Psoas muscle (tissue), 8 donors: ENCODE measurements around the gene VCAM1. TPM values are rescaled to one million over a fixed set of nuclear protein-coding genes. Genes with fewer than 3 reads are reported as not detected.
"Not testable (repeated sequence)": the region's sequence is repeated elsewhere in the genome, so short reads cannot be mapped to it uniquely, and the experiment has no call there.

ENCODE experiments used
- ATAC-seq, 4 donors: fragments of 200-7000 bp; cut with Tn5 transposase; one replicate each; pipeline ENCODE4 v1.9.1; 2020; ENCODE audit warnings: moderate library complexity in 3 of 4, mild to moderate bottlenecking in 2 of 4
- DNase-seq, 2 donors: peaks; one replicate each; pipeline ENCODE4 v3.0.0-alpha.2; 2020
- H3K27ac ChIP-seq: fragments of 200-600 bp; one replicate; pipeline ENCODE4 v1.8.0; 2022
- H3K27me3 ChIP-seq, 3 donors: fragments of 200-600 bp in 1 of 3; one replicate each; pipeline versions ENCODE4 v1.6.1 to v1.8.0; 2013 to 2022; ENCODE audit warnings: low read length in 2 of 3, mild to moderate bottlenecking in 2 of 3, moderate library complexity in 1 of 3; ENCODE audit not compliant: insufficient read depth in 3 of 3
- H3K36me3 ChIP-seq, 2 donors: fragments of 200-600 bp in 1 of 2; one replicate each; pipeline versions ENCODE4 v1.6.1 to v1.8.0; 2013 to 2022; ENCODE audit warnings: low read depth in 1 of 2, mild to moderate bottlenecking in 1 of 2, moderate library complexity in 1 of 2; ENCODE audit not compliant: insufficient read depth in 1 of 2
- H3K4me1 ChIP-seq: fragments of 200-600 bp; one replicate; pipeline ENCODE4 v1.8.0; 2022
- H3K4me3 ChIP-seq: fragments of 200-600 bp; one replicate; pipeline ENCODE4 v1.8.0; 2022; ENCODE audit warnings: mild to moderate bottlenecking
- H3K9me3 ChIP-seq: fragments of 200-600 bp; one replicate; pipeline ENCODE4 v1.8.0; 2022
- WGBS, 3 donors: extraction: QIAGEN DNeasy Blood & Tissue Kit; methylation state at CpG; one replicate each; pipeline versions ENCODE4 v1.1.6 to v1.1.7; 2013; 5-methylcytosine and 5-hydroxymethylcytosine counted together
- intact Hi-C, 2 donors: fragments of 100-400 bp; cut with DNase I; formaldehyde crosslinking; loops; one replicate each; pipeline versions ENCODE4 v1.11.0 to v1.14.2; 2022
- polyA plus RNA-seq, 3 donors: library from polyadenylated mRNA; stranded (reverse); fragments of 200-250 nt; gene quantifications; one replicate each; pipeline ENCODE4 v1.2.3, GENCODE V29; 2013
- total RNA-seq, 4 donors: library from RNA; stranded (reverse); fragmentation: NEBNext Ultra II Directional in 2 of 4; extraction: Animal tissue kit (Norgen Biotek cat#: 25700) in 2 of 4; gene quantifications; one replicate each; pipeline versions ENCODE4 v1.2.1 to v1.2.4, GENCODE V29; 2021 to 2023
- TF ChIP-seq, protein P1 (sequence below): fragments of 200-600 bp; IDR thresholded peaks from one replicate; pipeline ENCODE4 v1.8.0; 2022; ENCODE audit warnings: antibody characterized with exemption
- donor health status: healthy with polysubstance abuse.
- donor health status: DM: no; HTN: no; CAD: no; lungs with moderate emphysema.
- donor health status: Bipolar disorder and iron deficiency.
- donor health status: healthy.
- donor health status: DM: yes; HTN: yes; CAD: no.
- donor health status: DM: no; HTN: no; CAD: no.
- donor health status: DM: no; HTN: no; CAD: no.
- donor health status: DM: yes; HTN: yes; CAD: no.

Gene VCAM1
- total and polyA plus RNA-seq, 7 donors, result 0.60 to 8.8 (median 2.1) TPM

DNA sequence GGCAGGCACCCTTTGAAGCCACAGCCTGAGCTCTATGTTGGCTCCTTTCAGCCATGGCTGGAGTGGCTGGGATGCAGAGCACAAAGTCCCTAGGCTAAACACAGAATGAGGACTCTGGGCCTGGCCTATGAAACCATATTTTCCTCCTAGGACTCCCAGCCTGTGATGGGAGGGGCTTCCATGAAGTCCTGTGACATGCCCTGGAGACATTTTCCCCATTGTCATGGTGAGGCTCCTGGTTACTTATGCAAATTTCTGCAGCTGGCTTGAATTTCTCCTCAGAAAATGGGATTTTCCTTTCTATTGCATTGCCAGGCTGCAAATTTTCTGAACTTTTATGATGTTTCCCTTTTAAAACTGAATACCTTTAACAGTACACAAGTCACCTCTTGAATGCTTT is 61.3 kb downstream of the VCAM1 start:
- TF ChIP-seq, protein P1, sequence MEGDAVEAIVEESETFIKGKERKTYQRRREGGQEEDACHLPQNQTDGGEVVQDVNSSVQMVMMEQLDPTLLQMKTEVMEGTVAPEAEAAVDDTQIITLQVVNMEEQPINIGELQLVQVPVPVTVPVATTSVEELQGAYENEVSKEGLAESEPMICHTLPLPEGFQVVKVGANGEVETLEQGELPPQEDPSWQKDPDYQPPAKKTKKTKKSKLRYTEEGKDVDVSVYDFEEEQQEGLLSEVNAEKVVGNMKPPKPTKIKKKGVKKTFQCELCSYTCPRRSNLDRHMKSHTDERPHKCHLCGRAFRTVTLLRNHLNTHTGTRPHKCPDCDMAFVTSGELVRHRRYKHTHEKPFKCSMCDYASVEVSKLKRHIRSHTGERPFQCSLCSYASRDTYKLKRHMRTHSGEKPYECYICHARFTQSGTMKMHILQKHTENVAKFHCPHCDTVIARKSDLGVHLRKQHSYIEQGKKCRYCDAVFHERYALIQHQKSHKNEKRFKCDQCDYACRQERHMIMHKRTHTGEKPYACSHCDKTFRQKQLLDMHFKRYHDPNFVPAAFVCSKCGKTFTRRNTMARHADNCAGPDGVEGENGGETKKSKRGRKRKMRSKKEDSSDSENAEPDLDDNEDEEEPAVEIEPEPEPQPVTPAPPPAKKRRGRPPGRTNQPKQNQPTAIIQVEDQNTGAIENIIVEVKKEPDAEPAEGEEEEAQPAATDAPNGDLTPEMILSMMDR, result no peak
- H3K27me3 ChIP-seq, result no peaks in the 10 kb centered on the region
- H3K4me3 ChIP-seq, result no peak overlapping the region
- DNase-seq (no peak), ATAC-seq (no peak)
- H3K4me1 ChIP-seq, result no peaks in the 10 kb centered on the region
- intact Hi-C loops, result no loop called here
- H3K36me3 ChIP-seq, result no peaks in the 10 kb centered on the region
- no peaks in the 10 kb centered on the region for H3K9me3 ChIP-seq
- no peak overlapping the region for H3K27ac ChIP-seq

DNA sequence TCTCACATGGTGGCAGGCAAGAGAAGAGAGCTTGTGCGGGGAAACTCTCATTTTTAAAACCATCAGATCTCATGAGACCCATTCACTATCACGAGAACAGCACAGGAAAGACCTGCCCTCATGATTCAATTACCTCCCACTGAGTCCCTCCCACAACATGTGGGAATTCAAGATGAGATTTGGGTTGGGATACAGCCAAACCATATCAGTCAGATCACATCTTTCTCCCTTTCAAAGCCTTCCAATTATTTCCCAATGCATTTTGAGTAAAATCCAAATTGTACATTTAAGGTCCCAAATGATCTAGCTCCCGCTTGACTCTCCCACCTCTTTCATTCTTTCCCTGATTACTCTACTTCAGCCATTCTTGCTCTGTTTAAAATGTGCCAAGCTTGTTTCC is 62.2 kb downstream of the VCAM1 start:
- H3K4me3 ChIP-seq, DNase-seq, intact Hi-C loops, H3K27me3 ChIP-seq, H3K36me3 ChIP-seq, ATAC-seq, H3K9me3 ChIP-seq, H3K4me1 ChIP-seq, H3K27ac ChIP-seq: not testable (repeated sequence)
- 59 to 78% (median 71%) methylated on average over 3 of the region's 3 CpGs for WGBS, 3 donors

DNA sequence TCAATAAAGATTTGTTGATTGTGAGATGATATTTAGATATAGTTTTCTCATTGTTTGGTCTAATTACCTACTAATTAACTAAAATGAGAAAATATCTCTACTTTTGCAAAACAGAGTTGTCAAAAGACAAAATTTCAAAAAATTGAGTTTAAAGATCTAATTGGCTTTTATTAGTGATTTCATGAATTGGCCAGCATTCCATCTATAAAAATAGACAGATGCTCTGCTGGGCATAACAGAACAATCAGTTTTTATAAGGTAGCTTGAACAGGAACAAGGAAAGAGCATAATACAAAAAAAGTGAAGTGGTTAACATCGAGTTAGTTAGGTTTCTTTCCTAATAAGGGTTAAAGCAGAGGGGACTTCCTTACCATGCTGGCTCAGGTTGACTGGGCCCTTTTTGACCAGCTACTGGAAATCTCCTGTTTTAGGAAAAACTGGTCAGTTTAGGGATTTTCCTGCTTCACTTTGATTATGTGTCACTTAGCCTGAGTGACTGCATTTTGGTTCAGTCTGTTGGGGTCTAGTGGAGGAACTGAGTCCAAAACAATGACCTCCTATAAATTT is 63.0 kb downstream of the VCAM1 start:
- no peak overlapping the region for H3K27ac ChIP-seq
- TF ChIP-seq, protein P1, result no peak
- H3K36me3 ChIP-seq, result no peaks in the 10 kb centered on the region
- intact Hi-C loops, result no loop called here
- H3K4me1 ChIP-seq, result no peaks in the 10 kb centered on the region
- H3K4me3 ChIP-seq, result no peak overlapping the region
- no peaks in the 10 kb centered on the region for H3K9me3 ChIP-seq
- no peaks in the 10 kb centered on the region for H3K27me3 ChIP-seq
- no peak for DNase-seq
- no peak for ATAC-seq
- 70 to 78% (median 78%) methylated on average over 1 of the region's 1 CpG for WGBS, 3 donors

DNA sequence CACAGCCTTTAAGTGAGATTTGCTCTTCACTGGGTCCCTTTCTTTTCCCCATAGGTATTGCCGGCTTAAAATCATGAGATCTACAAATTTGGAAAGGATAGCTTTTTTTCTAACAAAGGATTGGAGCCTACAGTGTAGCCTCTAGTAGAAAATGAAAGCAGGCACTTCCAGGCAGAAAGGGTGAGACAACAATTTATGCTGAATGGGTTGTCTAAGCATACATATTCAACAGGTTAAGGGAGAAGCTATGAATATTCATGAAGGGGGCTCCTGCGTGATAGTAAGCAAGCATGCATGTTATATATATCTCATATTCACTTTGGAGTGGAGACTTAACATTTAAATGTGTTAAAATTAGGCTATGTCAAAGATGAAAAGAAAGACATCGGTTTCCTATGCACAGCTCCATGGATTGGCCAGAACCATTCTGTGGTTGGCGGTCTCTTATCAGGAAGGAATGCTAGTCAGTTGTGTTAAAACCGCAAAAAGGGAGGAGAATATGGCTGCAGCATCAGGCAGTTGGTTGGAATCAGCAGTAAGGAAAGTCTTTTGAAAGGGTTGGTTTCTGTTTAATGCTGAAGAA is 66.0 kb downstream of the VCAM1 start:
- no peaks in the 10 kb centered on the region for H3K36me3 ChIP-seq
- DNase-seq (no peak), ATAC-seq (no peak)
- no peaks in the 10 kb centered on the region for H3K9me3 ChIP-seq
- TF ChIP-seq, protein P1, result no peak
- H3K4me3 ChIP-seq, result no peak overlapping the region
- no peaks in the 10 kb centered on the region for H3K27me3 ChIP-seq
- no peaks in the 10 kb centered on the region for H3K4me1 ChIP-seq
- H3K27ac ChIP-seq, result no peak overlapping the region
- 58 to 78% (median 63%) methylated on average over 5 of the region's 5 CpGs for WGBS, 3 donors
- intact Hi-C loops, result no loop called here

DNA sequence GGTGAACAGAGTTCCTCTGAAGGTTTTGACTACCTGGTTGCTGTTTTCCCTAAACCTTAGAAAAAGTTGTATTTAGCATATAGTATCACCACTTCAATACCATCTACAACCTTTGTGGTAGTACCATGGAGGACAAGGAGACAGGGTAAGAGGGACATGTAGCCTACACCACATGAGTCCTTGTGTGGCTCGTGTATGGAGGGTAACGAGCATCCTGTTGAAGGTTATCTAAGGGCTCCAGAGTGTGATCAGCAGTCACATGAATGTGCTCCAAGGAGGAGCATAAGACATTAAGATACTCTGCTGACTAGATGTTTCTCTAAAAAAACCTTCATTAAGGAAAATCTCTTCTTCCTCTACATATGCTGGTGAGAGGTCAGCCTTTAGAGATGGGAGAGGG is 67.3 kb downstream of the VCAM1 start:
- no peaks in the 10 kb centered on the region for H3K9me3 ChIP-seq
- TF ChIP-seq, protein P1, result no peak
- H3K4me1 ChIP-seq, result no peaks in the 10 kb centered on the region
- WGBS, 3 donors, result 82 to 87% (median 85%) methylated on average over 2 of the region's 2 CpGs
- no peaks in the 10 kb centered on the region for H3K36me3 ChIP-seq
- DNase-seq, result no peak
- H3K27ac ChIP-seq, result no peak overlapping the region
- ATAC-seq, result no peak
- H3K27me3 ChIP-seq, result no peaks in the 10 kb centered on the region
- no peak overlapping the region for H3K4me3 ChIP-seq
- intact Hi-C loops, result no loop called here

Other genes with a start within 250 kb of the VCAM1 start
- under 1 TPM in 3 of 4 donors, not detected in 1; 0.06 to 0.62 (median 0.25) TPM for gene GPR88, start 181.6 kb upstream of the VCAM1 start, total RNA-seq
- gene GPR88, start 181.6 kb upstream of the VCAM1 start, polyA plus RNA-seq, result under 1 TPM; 0.01 to 0.13 (median 0.03) TPM
- 1 to 10 TPM; 3.3 to 4.9 (median 3.6) TPM for gene EXTL2, start 175.1 kb downstream of the VCAM1 start, total RNA-seq
- gene EXTL2, start 175.1 kb downstream of the VCAM1 start, polyA plus RNA-seq, result 10 to 100 TPM in 2 of 3 donors, 1 to 10 TPM in 1; 3.9 to 14.7 (median 11.7) TPM
- gene SLC30A7, start 176.3 kb downstream of the VCAM1 start, total RNA-seq, result 1 to 10 TPM; 4.8 to 5.7 (median 5.1) TPM
- 1 to 10 TPM; 1.0 to 1.8 (median 1.6) TPM for gene SLC30A7, start 176.3 kb downstream of the VCAM1 start, polyA plus RNA-seq